ENCODE results near the gene DNAH9. TPM values are rescaled to one million over a fixed set of nuclear protein-coding genes. Genes with fewer than 3 reads are reported as not detected.

Gene DNAH9
- total RNA-seq, 1 experiment from 2014 or later, result 0.22 TPM

DNA sequence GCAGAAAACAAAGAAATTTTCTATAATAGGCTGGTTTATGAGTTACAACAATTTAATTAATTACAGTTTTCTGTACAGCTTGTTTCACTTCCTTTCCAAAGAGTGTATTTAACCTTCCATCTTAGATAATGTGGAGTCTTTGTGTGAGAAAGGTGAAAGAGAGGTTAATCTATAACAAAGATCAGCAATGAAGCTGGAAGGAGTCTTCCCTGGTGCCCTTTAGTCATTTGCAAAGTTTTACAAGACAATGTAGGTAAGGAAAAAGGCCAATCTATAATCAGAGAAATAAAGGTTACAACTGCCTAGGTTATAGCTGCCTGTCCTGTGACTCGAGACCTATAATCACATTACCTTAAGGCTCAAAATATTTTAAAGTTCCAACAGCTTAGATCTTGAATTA is 257.0 kb downstream of the DNAH9 start:
- Mint-ChIP-seq H3K4me3 (no peak overlapping the region), H3K4me1 (peaks cover 24 to 34% of the 10 kb centered on the region in 2 experiments), H3K27me3 (ENCODE audit: low read depth) (no peaks in the 10 kb centered on the region), H3K9me3 (peaks cover 0 to 4% of the 10 kb centered on the region in 2 experiments; a peak in 3 of 5 replicates), H3K27ac (no peak overlapping the region; a peak in 1 of 7 replicates), H3K36me3 (ENCODE audit: insufficient read depth in 1 of 3, low read depth in 3 of 3) (0 out of 7 replicates have a peak, but pooled peaks cover 0 to 4% (median 0%) of the 10 kb centered on the region in 3 experiments)
- Histone ChIP-seq H3K79me2 (ENCODE audit: insufficient read depth, low read length) (no peaks in the 10 kb centered on the region), H4K91ac (ENCODE audit: insufficient read length, low read depth, low read length) (no peak overlapping the region), H3K27ac (ENCODE audit: insufficient read length, low read depth, low read length) (no peak overlapping the region), H3K9ac (ENCODE audit: extremely low read depth, insufficient read length, low read length) (no peak overlapping the region), H3K23me2 (ENCODE audit: insufficient read length, low read depth, low read length, poor library complexity, severe bottlenecking) (no peaks in the 10 kb centered on the region), H3K79me1 (ENCODE audit: insufficient read depth, low read depth, low read length, poor library complexity, severe bottlenecking) (no peaks in the 10 kb centered on the region), H3K14ac (ENCODE audit: insufficient read depth, low read length) (no peak overlapping the region), H2AFZ (ENCODE audit: low read length) (no peak overlapping the region), H3K23ac (ENCODE audit: insufficient read length, low read depth, low read length) (no peak overlapping the region), H4K5ac (ENCODE audit: insufficient read length, low read depth, low read length) (no peak overlapping the region), H2BK12ac (ENCODE audit: insufficient read length, low read depth, low read length) (no peak overlapping the region), H2AK5ac (ENCODE audit: insufficient read length, low read length) (no peak overlapping the region), H3K4me2 (ENCODE audit: insufficient read depth, insufficient read length, low read length) (no peak overlapping the region), H4K20me1 (ENCODE audit: control insufficient read depth, insufficient read depth, insufficient read length) (no peaks in the 10 kb centered on the region), H2BK20ac (ENCODE audit: low read depth, low read length, poor library complexity, severe bottlenecking) (no peak overlapping the region), H3K27me3 (ENCODE audit: insufficient read depth, low read length) (no peaks in the 10 kb centered on the region), H3T11ph (ENCODE audit: low read length) (no peak overlapping the region), H2BK15ac (ENCODE audit: low read depth, low read length) (no peak overlapping the region), H3K4me1 (ENCODE audit: insufficient read depth, low read length) (peaks cover 3% of the 10 kb centered on the region; the same call in 1 of the 2 replicates), H4K8ac (replicated peaks; ENCODE audit: insufficient read length, low read depth, low read length) (no peak overlapping the region), H3K4ac (ENCODE audit: low read depth, low read length) (no peak overlapping the region), H3K18ac (ENCODE audit: insufficient read length, low read depth, low read length) (no peak overlapping the region), H3K9me3 (ENCODE audit: control insufficient read depth, low read depth, low read length) (no peaks in the 10 kb centered on the region), H3K56ac (ENCODE audit: insufficient read length, low read depth, low read length) (no peak overlapping the region), H2BK5ac (ENCODE audit: insufficient read length, low read length) (no peak overlapping the region), H2BK120ac (ENCODE audit: low read depth, low read length, poor library complexity, severe bottlenecking) (no peak overlapping the region)
- WGBS (ENCODE audit: extremely low coverage, insufficient read length, low lambda C conversion rate), result no CpG with 5 or more reads among the region's 1 CpG
- TF ChIP-seq, protein P1, sequence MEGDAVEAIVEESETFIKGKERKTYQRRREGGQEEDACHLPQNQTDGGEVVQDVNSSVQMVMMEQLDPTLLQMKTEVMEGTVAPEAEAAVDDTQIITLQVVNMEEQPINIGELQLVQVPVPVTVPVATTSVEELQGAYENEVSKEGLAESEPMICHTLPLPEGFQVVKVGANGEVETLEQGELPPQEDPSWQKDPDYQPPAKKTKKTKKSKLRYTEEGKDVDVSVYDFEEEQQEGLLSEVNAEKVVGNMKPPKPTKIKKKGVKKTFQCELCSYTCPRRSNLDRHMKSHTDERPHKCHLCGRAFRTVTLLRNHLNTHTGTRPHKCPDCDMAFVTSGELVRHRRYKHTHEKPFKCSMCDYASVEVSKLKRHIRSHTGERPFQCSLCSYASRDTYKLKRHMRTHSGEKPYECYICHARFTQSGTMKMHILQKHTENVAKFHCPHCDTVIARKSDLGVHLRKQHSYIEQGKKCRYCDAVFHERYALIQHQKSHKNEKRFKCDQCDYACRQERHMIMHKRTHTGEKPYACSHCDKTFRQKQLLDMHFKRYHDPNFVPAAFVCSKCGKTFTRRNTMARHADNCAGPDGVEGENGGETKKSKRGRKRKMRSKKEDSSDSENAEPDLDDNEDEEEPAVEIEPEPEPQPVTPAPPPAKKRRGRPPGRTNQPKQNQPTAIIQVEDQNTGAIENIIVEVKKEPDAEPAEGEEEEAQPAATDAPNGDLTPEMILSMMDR (conservative IDR thresholded peaks at IDR 0.05), result no peak
- DNase-seq, result no peak
